ENCODE data around the gene TRERF1.

The TRERF1 gene

DNA sequence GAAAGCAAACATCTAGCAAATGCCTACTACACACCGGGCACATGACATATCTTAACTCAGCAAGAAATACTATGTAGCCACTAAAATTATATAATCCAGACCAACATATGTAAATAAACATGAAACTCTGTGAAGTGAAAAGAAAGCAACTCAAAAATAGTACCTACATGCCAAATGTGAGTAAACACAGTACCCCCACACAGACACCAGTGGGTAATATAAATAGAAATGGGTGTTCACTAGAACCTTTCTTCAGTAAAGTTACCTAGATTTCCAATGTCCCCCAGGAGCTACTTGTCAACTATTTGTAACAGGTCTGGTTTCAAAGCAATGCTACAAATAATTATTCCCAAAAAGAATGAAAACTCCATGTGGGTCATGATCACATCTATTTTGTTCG is 25.5 kb downstream of the TRERF1 start:
- no peak for ATAC-seq
- no peak for TF ChIP-seq TOX (CRISPR knock-in tag; IDR thresholded peaks at IDR 0.05; ENCODE audit: borderline replicate concordance)
- no peak for TF ChIP-seq CSDC2 (CRISPR knock-in tag; IDR thresholded peaks at IDR 0.05)
- no peak for TF ChIP-seq SNAI2 (CRISPR knock-in tag; IDR thresholded peaks at IDR 0.05)
- TF ChIP-seq OSR1 (CRISPR knock-in tag; IDR thresholded peaks at IDR 0.05): no peak
- no peak for TF ChIP-seq PATZ1 (CRISPR knock-in tag; IDR thresholded peaks at IDR 0.05; ENCODE audit: borderline replicate concordance)

- ATAC-seq: no peak
- TF ChIP-seq ZNF565 (CRISPR knock-in tag; conservative IDR thresholded peaks at IDR 0.05; ENCODE audit: low read depth) (no peak), ZFP3 (CRISPR knock-in tag; IDR thresholded peaks at IDR 0.05) (no peak), CSDC2 (CRISPR knock-in tag; IDR thresholded peaks at IDR 0.05) (no peak), CSRNP3 (CRISPR knock-in tag; IDR thresholded peaks at IDR 0.05) (no peak), ZNF8 (CRISPR knock-in tag; IDR thresholded peaks at IDR 0.05) (no peak), GLIS3 (CRISPR knock-in tag; IDR thresholded peaks at IDR 0.05) (no peak), ESRRG (CRISPR knock-in tag; IDR thresholded peaks at IDR 0.05) (no peak), SNAI2 (CRISPR knock-in tag; IDR thresholded peaks at IDR 0.05) (no peak), TOX (CRISPR knock-in tag; IDR thresholded peaks at IDR 0.05; ENCODE audit: borderline replicate concordance) (no peak), RARB (CRISPR knock-in tag; IDR thresholded peaks at IDR 0.05) (no peak), TCF4 (CRISPR knock-in tag; IDR thresholded peaks at IDR 0.05; ENCODE audit: borderline replicate concordance) (no peak), ZFP30 (CRISPR knock-in tag; IDR thresholded peaks at IDR 0.05) (no peak), BACH2 (CRISPR knock-in tag; IDR thresholded peaks at IDR 0.05; ENCODE audit: borderline replicate concordance) (no peak), OSR1 (CRISPR knock-in tag; IDR thresholded peaks at IDR 0.05) (no peak)
- TF ChIP-seq, protein P1, sequence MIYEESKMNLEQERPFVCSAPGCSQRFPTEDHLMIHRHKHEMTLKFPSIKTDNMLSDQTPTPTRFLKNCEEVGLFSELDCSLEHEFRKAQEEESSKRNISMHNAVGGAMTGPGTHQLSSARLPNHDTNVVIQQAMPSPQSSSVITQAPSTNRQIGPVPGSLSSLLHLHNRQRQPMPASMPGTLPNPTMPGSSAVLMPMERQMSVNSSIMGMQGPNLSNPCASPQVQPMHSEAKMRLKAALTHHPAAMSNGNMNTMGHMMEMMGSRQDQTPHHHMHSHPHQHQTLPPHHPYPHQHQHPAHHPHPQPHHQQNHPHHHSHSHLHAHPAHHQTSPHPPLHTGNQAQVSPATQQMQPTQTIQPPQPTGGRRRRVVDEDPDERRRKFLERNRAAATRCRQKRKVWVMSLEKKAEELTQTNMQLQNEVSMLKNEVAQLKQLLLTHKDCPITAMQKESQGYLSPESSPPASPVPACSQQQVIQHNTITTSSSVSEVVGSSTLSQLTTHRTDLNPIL (CRISPR knock-in tag; IDR thresholded peaks at IDR 0.05; ENCODE audit: low read depth): no peak
- TF ChIP-seq, protein P2, sequence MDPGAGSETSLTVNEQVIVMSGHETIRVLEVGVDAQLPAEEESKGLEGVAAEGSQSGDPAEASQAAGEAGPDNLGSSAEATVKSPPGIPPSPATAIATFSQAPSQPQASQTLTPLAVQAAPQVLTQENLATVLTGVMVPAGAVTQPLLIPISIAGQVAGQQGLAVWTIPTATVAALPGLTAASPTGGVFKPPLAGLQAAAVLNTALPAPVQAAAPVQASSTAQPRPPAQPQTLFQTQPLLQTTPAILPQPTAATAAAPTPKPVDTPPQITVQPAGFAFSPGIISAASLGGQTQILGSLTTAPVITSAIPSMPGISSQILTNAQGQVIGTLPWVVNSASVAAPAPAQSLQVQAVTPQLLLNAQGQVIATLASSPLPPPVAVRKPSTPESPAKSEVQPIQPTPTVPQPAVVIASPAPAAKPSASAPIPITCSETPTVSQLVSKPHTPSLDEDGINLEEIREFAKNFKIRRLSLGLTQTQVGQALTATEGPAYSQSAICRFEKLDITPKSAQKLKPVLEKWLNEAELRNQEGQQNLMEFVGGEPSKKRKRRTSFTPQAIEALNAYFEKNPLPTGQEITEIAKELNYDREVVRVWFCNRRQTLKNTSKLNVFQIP (CRISPR knock-in tag; IDR thresholded peaks at IDR 0.05; ENCODE audit: borderline replicate concordance, low read depth): no peak
- TF ChIP-seq, protein P3, sequence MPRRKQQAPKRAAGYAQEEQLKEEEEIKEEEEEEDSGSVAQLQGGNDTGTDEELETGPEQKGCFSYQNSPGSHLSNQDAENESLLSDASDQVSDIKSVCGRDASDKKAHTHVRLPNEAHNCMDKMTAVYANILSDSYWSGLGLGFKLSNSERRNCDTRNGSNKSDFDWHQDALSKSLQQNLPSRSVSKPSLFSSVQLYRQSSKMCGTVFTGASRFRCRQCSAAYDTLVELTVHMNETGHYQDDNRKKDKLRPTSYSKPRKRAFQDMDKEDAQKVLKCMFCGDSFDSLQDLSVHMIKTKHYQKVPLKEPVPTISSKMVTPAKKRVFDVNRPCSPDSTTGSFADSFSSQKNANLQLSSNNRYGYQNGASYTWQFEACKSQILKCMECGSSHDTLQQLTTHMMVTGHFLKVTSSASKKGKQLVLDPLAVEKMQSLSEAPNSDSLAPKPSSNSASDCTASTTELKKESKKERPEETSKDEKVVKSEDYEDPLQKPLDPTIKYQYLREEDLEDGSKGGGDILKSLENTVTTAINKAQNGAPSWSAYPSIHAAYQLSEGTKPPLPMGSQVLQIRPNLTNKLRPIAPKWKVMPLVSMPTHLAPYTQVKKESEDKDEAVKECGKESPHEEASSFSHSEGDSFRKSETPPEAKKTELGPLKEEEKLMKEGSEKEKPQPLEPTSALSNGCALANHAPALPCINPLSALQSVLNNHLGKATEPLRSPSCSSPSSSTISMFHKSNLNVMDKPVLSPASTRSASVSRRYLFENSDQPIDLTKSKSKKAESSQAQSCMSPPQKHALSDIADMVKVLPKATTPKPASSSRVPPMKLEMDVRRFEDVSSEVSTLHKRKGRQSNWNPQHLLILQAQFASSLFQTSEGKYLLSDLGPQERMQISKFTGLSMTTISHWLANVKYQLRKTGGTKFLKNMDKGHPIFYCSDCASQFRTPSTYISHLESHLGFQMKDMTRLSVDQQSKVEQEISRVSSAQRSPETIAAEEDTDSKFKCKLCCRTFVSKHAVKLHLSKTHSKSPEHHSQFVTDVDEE (CRISPR knock-in tag; IDR thresholded peaks at IDR 0.05): no peak
Measured at GRCh38 chr6:42424906-42425474, 26.7 kb downstream of the TRERF1 start.

- no peak for ATAC-seq
- TF ChIP-seq CSRNP3 (CRISPR knock-in tag; IDR thresholded peaks at IDR 0.05) (no peak), RARB (CRISPR knock-in tag; IDR thresholded peaks at IDR 0.05) (no peak), SNAI2 (CRISPR knock-in tag; IDR thresholded peaks at IDR 0.05) (no peak), ISL1 (CRISPR knock-in tag; IDR thresholded peaks at IDR 0.05) (no peak), ZNF70 (CRISPR knock-in tag; IDR thresholded peaks at IDR 0.05) (no peak), PATZ1 (CRISPR knock-in tag; IDR thresholded peaks at IDR 0.05; ENCODE audit: borderline replicate concordance) (no peak), GLIS3 (CRISPR knock-in tag; IDR thresholded peaks at IDR 0.05) (no peak), ZNF8 (CRISPR knock-in tag; IDR thresholded peaks at IDR 0.05) (no peak)
- TF ChIP-seq, protein P2 (CRISPR knock-in tag; IDR thresholded peaks at IDR 0.05; ENCODE audit: borderline replicate concordance, low read depth): no peak
Measured at GRCh38 chr6:42423244-42423643, 28.5 kb downstream of the TRERF1 start.
